ENCODE measurements around the gene DGKB. TPM values are rescaled to one million over a fixed set of nuclear protein-coding genes. Genes with fewer than 3 reads are reported as not detected.

Gene DGKB
- polyA plus RNA-seq, 2 of the 4 experiments (the other 2 are of a cell fraction) = 0.01 TPM; not detected in 1

- Histone ChIP-seq H3K9me3 (no peaks in the 10 kb centered on the region), H3K4me2 (no peak overlapping the region), H3K4me3 (no peak overlapping the region), H3K4me1 (no peaks in the 10 kb centered on the region), H3K27ac (no peak overlapping the region)
- ChIA-PET CTCF (interaction anchor here (0.7 to 1.1 kb wide), 2 partner anchors 23 to 981 kb away, joined by 3 read pairs; no protein-coding TSS in a partner anchor), POLR2A (no interaction called here)
- FAIRE-seq = no peak
- DNase-seq (ENCODE audit: low read depth in 1 of 2, low spot score in 1 of 2) = no peak
- TF ChIP-seq KDM1A (IDR thresholded peaks at IDR 0.05; ENCODE audit: low read depth) (no peak), ZSCAN20 (CRISPR knock-in tag; IDR thresholded peaks at IDR 0.05) (no peak), RNF2 (IDR thresholded peaks at IDR 0.05; ENCODE audit: borderline replicate concordance, low read depth) (no peak), EHMT2 (IDR thresholded peaks at IDR 0.05; ENCODE audit: low read depth) (no peak), ZNF302 (CRISPR knock-in tag; IDR thresholded peaks at IDR 0.05) (no peak), RCOR1 (IDR thresholded peaks at IDR 0.05; ENCODE audit: low read depth, low read length) (no peak), HMGXB4 (CRISPR knock-in tag; IDR thresholded peaks at IDR 0.05; ENCODE audit: borderline replicate concordance) (no peak), NPAS2 (CRISPR knock-in tag; IDR thresholded peaks at IDR 0.05; ENCODE audit: borderline replicate concordance) (no peak), GATA3 (IDR thresholded peaks at IDR 0.05; ENCODE audit: borderline replicate concordance) (no peak)
- ATAC-seq = no peak
- 50% methylated on average over 4 of the region's 4 CpGs for WGBS (ENCODE audit: missing lambda C conversion rate)
Measured at GRCh38 chr7:14740606-14741005, 161.9 kb downstream of the DGKB start.

- ChIA-PET POLR2A (no interaction called here), CTCF (interaction anchor here (1.1 kb wide), 1 partner anchor 981 kb away, joined by 3 read pairs; no protein-coding TSS in a partner anchor)
- Histone ChIP-seq H3K4me3 (no peak overlapping the region), H3K9me3 (no peaks in the 10 kb centered on the region), H3K27ac (no peak overlapping the region), H3K4me2 (no peak overlapping the region), H3K4me1 (no peaks in the 10 kb centered on the region)
- no peak for FAIRE-seq
- DNase-seq (ENCODE audit: low read depth in 1 of 2, low spot score in 1 of 2) = no peak
- WGBS (ENCODE audit: missing lambda C conversion rate) = 53% methylated on average over 10 of the region's 12 CpGs
- ATAC-seq = no peak
- TF ChIP-seq ELK1 (IDR thresholded peaks at IDR 0.05; ENCODE audit: low read depth, low read length) (no peak), HEYL (CRISPR knock-in tag; IDR thresholded peaks at IDR 0.05) (no peak), HOXB5 (CRISPR knock-in tag; IDR thresholded peaks at IDR 0.05) (no peak), KDM1A (IDR thresholded peaks at IDR 0.05; ENCODE audit: low read depth) (no peak), MYC (IDR thresholded peaks at IDR 0.05; ENCODE audit: borderline replicate concordance, low read length) (no peak), HOXB13 (CRISPR knock-in tag; IDR thresholded peaks at IDR 0.05; ENCODE audit: low read depth) (no peak), SMC3 (IDR thresholded peaks at IDR 0.05) (no peak), RAD21 (conservative IDR thresholded peaks at IDR 0.05 in 1 of 2, IDR thresholded peaks at IDR 0.05 in 1 of 2) (no peak), CBX8 (IDR thresholded peaks at IDR 0.05) (no peak), HMGXB4 (CRISPR knock-in tag; IDR thresholded peaks at IDR 0.05; ENCODE audit: borderline replicate concordance) (no peak)
Measured at GRCh38 chr7:14739841-14740185, 162.7 kb downstream of the DGKB start.

GRCh38 chr7:14739168-14739840 is 163.2 kb downstream of the DGKB start:
- ChIA-PET CTCF (no interaction called here), POLR2A (no interaction called here)
- FAIRE-seq (no peak), DNase-seq (ENCODE audit: low read depth in 1 of 2, low spot score in 1 of 2) (no peak), ATAC-seq (no peak)
- Histone ChIP-seq H3K27ac (no peak overlapping the region), H3K4me3 (no peak overlapping the region), H3K4me2 (peak overlapping the region; percentile 32; the same call in 2 of the 3 replicates), H3K9me3 (no peaks in the 10 kb centered on the region), H3K4me1 (no peaks in the 10 kb centered on the region)
- WGBS (ENCODE audit: missing lambda C conversion rate) = 44% methylated on average over 9 of the region's 9 CpGs
- no peak for TF ChIP-seq HOXB13 (CRISPR knock-in tag; IDR thresholded peaks at IDR 0.05; ENCODE audit: low read depth)
- TF ChIP-seq CEBPB (IDR thresholded peaks at IDR 0.05) = no peak
- no peak for TF ChIP-seq JUN (IDR thresholded peaks at IDR 0.05)
- no peak for TF ChIP-seq HOXA7 (CRISPR knock-in tag; IDR thresholded peaks at IDR 0.05)
- TF ChIP-seq CBX2 (IDR thresholded peaks at IDR 0.05; ENCODE audit: borderline replicate concordance, low read depth) = no peak
- TF ChIP-seq E2F6 (IDR thresholded peaks at IDR 0.05; ENCODE audit: borderline replicate concordance, low read depth) = no peak
- no peak for TF ChIP-seq EHF (CRISPR knock-in tag; IDR thresholded peaks at IDR 0.05)
- no peak for TF ChIP-seq HOXB5 (CRISPR knock-in tag; IDR thresholded peaks at IDR 0.05)
- no peak for TF ChIP-seq KDM1A (IDR thresholded peaks at IDR 0.05; ENCODE audit: low read depth)
- TF ChIP-seq USF2 (IDR thresholded peaks at IDR 0.05) = no peak
- TF ChIP-seq EP300 (IDR thresholded peaks at IDR 0.05) = no peak
- TF ChIP-seq JUNB (IDR thresholded peaks at IDR 0.05) = no peak
- no peak for TF ChIP-seq RFX5 (IDR thresholded peaks at IDR 0.05)
- TF ChIP-seq MAX (IDR thresholded peaks at IDR 0.05) = no peak

Measured in A549 (cell line).